Tibial nerve (tissue), 4 donors: Measurements from ENCODE around the gene IL6ST. TPM values are rescaled to one million over a fixed set of nuclear protein-coding genes. Genes with fewer than 3 reads are reported as not detected.
"Not testable (repeated sequence)": the region's sequence is repeated elsewhere in the genome, so short reads cannot be mapped to it uniquely, and the experiment has no call there.

Experiments
- DNase-seq, 2 donors: peaks; one replicate each; pipeline ENCODE4 v3.0.0-alpha.2; 2019; ENCODE audit warnings: low spot score in 2 of 2
- H3K27ac ChIP-seq, 4 donors: fragments of 200-600 bp; sonication (generic) in 3 of 4; one replicate each; pipeline ENCODE4 v1.5.1; 2017 to 2019; ENCODE audit warnings: mild to moderate bottlenecking in 1 of 4
- H3K27me3 ChIP-seq, 2 donors: fragments of 200-600 bp; sonication (generic) in 1 of 2; one replicate each; pipeline versions ENCODE4 v1.5.1 to v1.6.0; 2017 to 2019
- H3K36me3 ChIP-seq, 3 donors: fragments of 200-600 bp; sonication (generic); one replicate each; pipeline ENCODE4 v1.5.1; 2018 to 2019
- H3K4me1 ChIP-seq, 4 donors: fragments of 200-600 bp; sonication (generic) in 3 of 4; one replicate each; pipeline ENCODE4 v1.5.1; 2017 to 2019
- H3K4me3 ChIP-seq, 4 donors: fragments of 200-600 bp; sonication (generic) in 3 of 4; one replicate each; pipeline ENCODE4 v1.5.1; 2017 to 2019; ENCODE audit warnings: mild to moderate bottlenecking in 1 of 4, moderate library complexity in 1 of 4
- H3K9me3 ChIP-seq, 4 donors: fragments of 200-600 bp; sonication (generic) in 3 of 4; one replicate each; pipeline ENCODE4 v1.5.1; 2017 to 2019
- EP300 ChIP-seq, 2 donors: sonication (generic); formaldehyde crosslinking; IDR thresholded peaks; one replicate each; pipeline ENCODE4 v1.6.1; 2017; ENCODE audit warnings: antibody characterized with exemption in 2 of 2, mild to moderate bottlenecking in 1 of 2
- POLR2A ChIP-seq, 2 donors: fragments of 450-650 bp; IDR thresholded peaks; one replicate each; pipeline ENCODE4 v1.6.1; 2017; ENCODE audit warnings: antibody characterized with exemption in 2 of 2, mild to moderate bottlenecking in 2 of 2, moderate library complexity in 2 of 2
- WGBS, 2 donors: methylation state at CpG; one replicate each; pipeline ENCODE4 v1.1.5; 2018; 5-methylcytosine and 5-hydroxymethylcytosine counted together
- total RNA-seq, 4 donors: library from RNA; depleted of rRNA; stranded (reverse); fragments of >200 nt; gene quantifications; one replicate each; pipeline ENCODE4 v1.1.0, GENCODE V29; 2016
- TF ChIP-seq, protein P1 (sequence below), 5 experiments: fragments of 200-600 bp in 3 of 5; fragments of 450-650 bp in 2 of 5; sonication (generic) in 3 of 5; IDR thresholded peaks; one replicate each; pipeline ENCODE4 v1.5.1; 2016 to 2019; ENCODE audit warnings: antibody characterized with exemption in 5 of 5, mild to moderate bottlenecking in 3 of 5, moderate library complexity in 2 of 5

Gene IL6ST
- total RNA-seq, 4 donors from 2014 or later, result 368 to 466 (median 413) TPM

DNA sequence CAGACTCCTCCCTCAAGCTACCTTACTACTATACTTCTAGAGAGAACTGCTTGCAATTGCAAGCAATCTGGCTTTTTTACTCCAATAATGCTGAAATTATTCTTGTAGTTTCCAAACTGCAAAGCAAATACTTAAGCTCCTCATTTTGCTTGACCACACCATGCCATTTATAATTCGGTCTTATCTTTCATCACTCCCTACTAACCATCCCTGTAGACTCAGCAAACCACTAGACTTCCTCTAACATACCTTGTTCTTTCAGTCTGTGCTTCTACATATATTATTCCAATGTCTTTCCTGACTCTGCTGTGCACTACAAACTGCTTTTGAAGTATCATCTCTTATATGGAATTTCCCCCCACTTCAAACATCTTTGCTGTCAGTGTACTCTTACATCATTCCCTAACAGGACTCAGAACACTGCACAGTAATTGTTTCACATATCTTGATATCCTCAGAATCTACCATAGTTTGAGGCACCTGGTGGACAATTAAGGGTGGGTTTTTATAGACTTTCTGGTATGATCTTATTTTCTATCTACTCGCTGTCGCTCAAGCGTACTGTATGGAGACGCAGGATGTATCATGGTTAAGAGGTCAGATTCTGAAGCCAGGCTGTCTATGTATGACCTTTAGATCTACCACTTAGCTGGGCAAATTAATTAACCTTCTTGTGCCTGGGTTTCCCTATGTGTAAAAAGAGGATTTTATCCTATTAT is 2.8 kb downstream of the IL6ST start:
- Histone ChIP-seq H3K36me3 (peaks cover 0 to 6% (median 0%) of the 10 kb centered on the region in 3 donors), H3K27me3 (no peaks in the 10 kb centered on the region), H3K4me3 (peak overlapping the region; percentile 70 to 95 (median 93)), H3K9me3 (no peaks in the 10 kb centered on the region), H3K4me1 (peaks cover 0 to 68% (median 28%) of the 10 kb centered on the region in 4 donors), H3K27ac (peak overlapping the region; percentile 97 to 100 (median 100))
- DNase-seq, result no peak
- no peak for TF ChIP-seq POLR2A (IDR thresholded peaks at IDR 0.05)
- 56 to 61% methylated on average over 5 of the region's 5 CpGs for WGBS, 2 donors

- Histone ChIP-seq H3K36me3 (peaks cover 0 to 14% (median 0%) of the 10 kb centered on the region in 3 donors), H3K27ac (peak overlapping the region in 1 of 4 donors; percentile 100), H3K4me1 (peaks cover 0 to 66% (median 30%) of the 10 kb centered on the region in 4 donors)
- 85 to 88% methylated on average over 4 of the region's 4 CpGs for WGBS, 2 donors
- not testable (repeated sequence) for H3K4me3 ChIP-seq, H3K27me3 ChIP-seq, H3K9me3 ChIP-seq, DNase-seq
These were observed 3.9 kb downstream of the IL6ST start for GRCh38 chr5:55990895-55991294.

DNA sequence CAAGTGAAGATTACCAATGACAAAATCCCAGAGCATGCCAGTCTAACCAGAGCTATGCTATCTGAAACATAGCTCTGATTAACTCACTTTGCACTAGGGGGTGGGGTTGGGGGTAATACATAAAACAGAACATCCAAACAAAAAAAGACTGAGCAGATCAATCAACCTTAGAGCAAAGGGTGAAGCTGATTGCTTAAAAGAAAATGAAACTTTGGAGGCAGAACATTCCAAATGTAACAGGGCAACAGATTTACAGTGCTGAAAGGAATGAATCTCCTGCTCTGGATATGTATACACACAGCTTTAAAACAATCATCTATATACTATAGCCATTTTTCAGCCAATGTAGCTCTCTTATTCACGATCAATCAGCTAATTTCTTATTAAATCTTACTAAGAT is 4.9 kb downstream of the IL6ST start:
- no peak for DNase-seq
- TF ChIP-seq EP300 (IDR thresholded peaks at IDR 0.05) (no peak), POLR2A (IDR thresholded peaks at IDR 0.05) (no peak)
- TF ChIP-seq, protein P1, sequence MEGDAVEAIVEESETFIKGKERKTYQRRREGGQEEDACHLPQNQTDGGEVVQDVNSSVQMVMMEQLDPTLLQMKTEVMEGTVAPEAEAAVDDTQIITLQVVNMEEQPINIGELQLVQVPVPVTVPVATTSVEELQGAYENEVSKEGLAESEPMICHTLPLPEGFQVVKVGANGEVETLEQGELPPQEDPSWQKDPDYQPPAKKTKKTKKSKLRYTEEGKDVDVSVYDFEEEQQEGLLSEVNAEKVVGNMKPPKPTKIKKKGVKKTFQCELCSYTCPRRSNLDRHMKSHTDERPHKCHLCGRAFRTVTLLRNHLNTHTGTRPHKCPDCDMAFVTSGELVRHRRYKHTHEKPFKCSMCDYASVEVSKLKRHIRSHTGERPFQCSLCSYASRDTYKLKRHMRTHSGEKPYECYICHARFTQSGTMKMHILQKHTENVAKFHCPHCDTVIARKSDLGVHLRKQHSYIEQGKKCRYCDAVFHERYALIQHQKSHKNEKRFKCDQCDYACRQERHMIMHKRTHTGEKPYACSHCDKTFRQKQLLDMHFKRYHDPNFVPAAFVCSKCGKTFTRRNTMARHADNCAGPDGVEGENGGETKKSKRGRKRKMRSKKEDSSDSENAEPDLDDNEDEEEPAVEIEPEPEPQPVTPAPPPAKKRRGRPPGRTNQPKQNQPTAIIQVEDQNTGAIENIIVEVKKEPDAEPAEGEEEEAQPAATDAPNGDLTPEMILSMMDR (IDR thresholded peaks at IDR 0.05), result no peak
- no peaks in the 10 kb centered on the region for H3K9me3 ChIP-seq

GRCh38 chr5:55988979-55989638 is 5.7 kb downstream of the IL6ST start:
- no peak for DNase-seq
- peaks cover 0 to 77% (median 30%) of the 10 kb centered on the region in 4 donors for H3K4me1 ChIP-seq

More for the DNA sequence above, 4.9 kb downstream of the IL6ST start:
- Histone ChIP-seq H3K27me3 (no peaks in the 10 kb centered on the region), H3K4me3 (no peak overlapping the region), H3K36me3 (peaks cover 0 to 14% (median 0%) of the 10 kb centered on the region in 3 donors), H3K27ac (peak overlapping the region in 2 of 4 donors; percentile 25 to 58), H3K4me1 (peaks cover 0 to 70% (median 30%) of the 10 kb centered on the region in 4 donors)
- 75 to 77% methylated on average over 1 of the region's 1 CpG for WGBS, 2 donors

DNA sequence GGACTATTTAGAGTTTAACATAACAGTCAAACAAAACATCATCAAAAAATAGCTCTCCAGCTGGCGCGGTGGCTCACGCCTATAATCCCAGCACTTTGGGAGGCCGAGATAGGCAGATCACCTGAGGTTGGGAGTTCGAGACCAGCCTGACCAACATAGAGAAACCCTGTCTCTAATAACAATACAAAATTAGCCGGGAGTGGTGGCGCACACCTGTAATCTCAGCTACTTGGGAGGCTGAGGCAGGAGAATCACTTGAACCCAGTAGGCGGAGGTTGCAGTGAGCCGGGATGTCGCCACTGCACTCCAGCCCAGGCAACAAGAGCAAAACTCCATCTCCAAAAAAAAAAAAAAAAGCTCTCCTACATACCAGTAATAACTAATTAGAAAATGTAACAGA is 6.3 kb downstream of the IL6ST start:
- H3K27me3 ChIP-seq, H3K4me3 ChIP-seq, DNase-seq, H3K9me3 ChIP-seq: not testable (repeated sequence)
- Histone ChIP-seq H3K4me1 (peaks cover 0 to 83% (median 30%) of the 10 kb centered on the region in 4 donors), H3K27ac (peak overlapping the region in 1 of 4 donors; percentile 26), H3K36me3 (peaks cover 0 to 14% (median 0%) of the 10 kb centered on the region in 3 donors)
- WGBS, 2 donors, result 95 to 96% methylated on average over 10 of the region's 10 CpGs

More at GRCh38 chr5:55988979-55989638, 5.7 kb downstream of the IL6ST start:
- Histone ChIP-seq H3K27me3 (no peaks in the 10 kb centered on the region), H3K36me3 (peaks cover 0 to 14% (median 0%) of the 10 kb centered on the region in 3 donors), H3K9me3 (no peaks in the 10 kb centered on the region), H3K27ac (peak overlapping the region in 1 of 4 donors; percentile 26), H3K4me3 (no peak overlapping the region)
- TF ChIP-seq EP300 (IDR thresholded peaks at IDR 0.05) (no peak), POLR2A (IDR thresholded peaks at IDR 0.05) (no peak)
- TF ChIP-seq, protein P1 (IDR thresholded peaks at IDR 0.05), result no peak
- 30 to 56% methylated on average over 4 of the region's 4 CpGs for WGBS, 2 donors

GRCh38 chr5:55986931-55987330 is 7.8 kb downstream of the IL6ST start:
- H3K4me1 ChIP-seq, result peaks cover 0 to 85% (median 19%) of the 10 kb centered on the region in 4 donors
- TF ChIP-seq, protein P1 (IDR thresholded peaks at IDR 0.05), result no peak
- TF ChIP-seq POLR2A (IDR thresholded peaks at IDR 0.05) (no peak), EP300 (IDR thresholded peaks at IDR 0.05) (no peak)
- 88 to 89% methylated on average over 4 of the region's 4 CpGs for WGBS, 2 donors

More at GRCh38 chr5:55986931-55987330, 7.8 kb downstream of the IL6ST start:
- H3K27ac ChIP-seq, result no peak overlapping the region
- H3K27me3 ChIP-seq, result no peaks in the 10 kb centered on the region
- H3K4me3 ChIP-seq, result no peak overlapping the region
- H3K9me3 ChIP-seq, result no peaks in the 10 kb centered on the region
- no peak for DNase-seq
- peaks cover 0 to 14% (median 0%) of the 10 kb centered on the region in 3 donors for H3K36me3 ChIP-seq
